ENCODE data around the gene BTNL2. TPM values are rescaled to one million over a fixed set of nuclear protein-coding genes. Genes with fewer than 3 reads are reported as not detected.

The BTNL2 gene
- total and polyA plus RNA-seq, 10 donors, result not detected

DNA sequence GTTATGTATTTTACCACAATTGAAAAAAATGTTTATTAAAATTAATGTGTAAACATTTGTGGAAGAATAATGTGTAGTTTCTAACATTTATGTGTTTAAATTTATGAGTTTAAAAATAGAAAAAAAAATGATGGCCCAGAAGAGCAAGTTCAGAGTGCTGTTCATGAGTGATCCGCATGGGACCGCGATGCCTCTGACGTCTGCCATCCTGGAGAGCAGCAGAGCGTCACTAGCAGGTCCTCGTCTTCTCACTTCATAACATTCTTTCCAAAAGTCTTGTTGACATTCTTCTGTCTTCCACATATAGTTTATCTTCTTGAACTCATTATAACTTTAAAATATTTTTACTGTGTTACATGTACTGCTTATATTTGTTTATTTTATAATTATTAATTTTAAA is 15.5 kb downstream of the BTNL2 start:
- Histone ChIP-seq H3K9me3 (no peaks in the 10 kb centered on the region), H3K27ac (no peak overlapping the region), H3K4me1 (peaks cover 0 to 6% (median 3%) of the 10 kb centered on the region in 6 donors), H3K36me3 (no peaks in the 10 kb centered on the region), H3K4me3 (no peak overlapping the region), H3K27me3 (replicated peaks in 1 of 7) (no peaks in the 10 kb centered on the region)
- DNase-seq, result no peak
- intact Hi-C loops (cut with DNase I; ENCODE audit: low total_unique reads), result no loop called here
- 93 to 97% (median 94%) methylated on average over 6 of the region's 6 CpGs for WGBS, 5 donors
- no peak for TF ChIP-seq POLR2AphosphoS5 (IDR thresholded peaks at IDR 0.05)
- TF ChIP-seq, protein P1, sequence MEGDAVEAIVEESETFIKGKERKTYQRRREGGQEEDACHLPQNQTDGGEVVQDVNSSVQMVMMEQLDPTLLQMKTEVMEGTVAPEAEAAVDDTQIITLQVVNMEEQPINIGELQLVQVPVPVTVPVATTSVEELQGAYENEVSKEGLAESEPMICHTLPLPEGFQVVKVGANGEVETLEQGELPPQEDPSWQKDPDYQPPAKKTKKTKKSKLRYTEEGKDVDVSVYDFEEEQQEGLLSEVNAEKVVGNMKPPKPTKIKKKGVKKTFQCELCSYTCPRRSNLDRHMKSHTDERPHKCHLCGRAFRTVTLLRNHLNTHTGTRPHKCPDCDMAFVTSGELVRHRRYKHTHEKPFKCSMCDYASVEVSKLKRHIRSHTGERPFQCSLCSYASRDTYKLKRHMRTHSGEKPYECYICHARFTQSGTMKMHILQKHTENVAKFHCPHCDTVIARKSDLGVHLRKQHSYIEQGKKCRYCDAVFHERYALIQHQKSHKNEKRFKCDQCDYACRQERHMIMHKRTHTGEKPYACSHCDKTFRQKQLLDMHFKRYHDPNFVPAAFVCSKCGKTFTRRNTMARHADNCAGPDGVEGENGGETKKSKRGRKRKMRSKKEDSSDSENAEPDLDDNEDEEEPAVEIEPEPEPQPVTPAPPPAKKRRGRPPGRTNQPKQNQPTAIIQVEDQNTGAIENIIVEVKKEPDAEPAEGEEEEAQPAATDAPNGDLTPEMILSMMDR (IDR thresholded peaks at IDR 0.05 in 8 of 11, conservative IDR thresholded peaks at IDR 0.05 in 3 of 11), result no peak
- no peak for TF ChIP-seq POLR2A (IDR thresholded peaks at IDR 0.05)

DNA sequence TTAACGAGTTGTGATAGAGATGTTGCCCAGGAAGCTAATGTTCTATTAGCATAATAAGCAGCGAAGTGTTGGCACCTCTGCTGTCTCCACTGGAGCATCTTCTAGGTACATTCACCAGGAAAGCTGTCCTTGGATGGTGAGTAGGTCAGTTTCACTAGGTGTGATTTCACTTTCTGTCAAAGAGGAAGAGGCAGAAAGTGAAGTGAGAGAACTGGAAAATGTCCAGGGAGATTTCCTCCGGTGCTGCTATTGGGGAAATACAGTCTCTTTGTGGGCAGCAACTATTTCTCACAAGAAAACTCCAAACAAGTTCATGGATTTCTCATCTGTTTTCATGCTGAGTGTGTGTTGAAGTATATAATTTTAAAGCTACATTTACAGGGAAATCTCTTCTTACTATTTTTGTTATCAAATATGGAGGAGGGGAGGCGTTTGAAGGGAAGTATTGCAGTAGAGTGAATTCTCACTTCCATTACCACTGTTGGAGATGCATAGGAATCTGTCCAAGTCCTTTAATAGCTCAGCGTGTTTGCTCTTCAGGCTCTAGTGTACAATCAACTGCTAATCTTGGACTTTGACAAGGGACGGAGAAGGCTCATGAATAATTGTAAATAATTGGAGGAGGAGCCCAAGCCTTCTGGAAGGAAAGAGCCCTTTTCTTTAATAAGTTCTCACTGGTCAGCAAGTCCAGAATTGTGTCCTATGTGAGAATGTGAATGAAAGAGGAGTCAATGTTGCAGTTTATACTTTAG is 19.2 kb downstream of the BTNL2 start:
- H3K36me3 ChIP-seq, result no peaks in the 10 kb centered on the region

DNA sequence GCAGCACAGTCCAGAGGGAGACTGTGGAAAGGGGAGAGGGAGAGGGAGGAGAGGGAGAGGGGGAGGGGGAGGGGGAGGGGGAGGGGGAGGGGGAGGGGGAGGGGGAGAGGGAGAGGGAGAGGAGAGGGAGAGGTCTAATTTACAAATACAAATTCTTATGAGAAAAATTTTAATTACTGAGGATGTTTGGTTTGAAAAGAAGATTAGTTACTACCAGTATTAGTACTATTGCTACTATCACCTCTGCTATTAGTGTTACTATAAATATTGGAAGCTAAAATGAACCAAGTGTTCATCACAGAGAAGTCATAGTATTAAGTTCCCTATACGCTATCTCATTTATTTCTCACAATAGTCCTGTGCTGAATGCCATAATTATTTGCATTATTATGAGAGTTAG is 20.9 kb downstream of the BTNL2 start:
- intact Hi-C loops (cut with DNase I; ENCODE audit: low total_unique reads), result no loop called here
- Histone ChIP-seq H3K27ac (no peak overlapping the region), H3K4me1 (peaks cover 0 to 6% (median 0%) of the 10 kb centered on the region in 6 donors), H3K27me3 (replicated peaks in 1 of 7) (no peaks in the 10 kb centered on the region), H3K36me3 (no peaks in the 10 kb centered on the region), H3K9me3 (no peaks in the 10 kb centered on the region), H3K4me3 (no peak overlapping the region)
- DNase-seq, result no peak
- 83 to 100% (median 89%) methylated on average over 1 of the region's 1 CpG for WGBS, 5 donors
- TF ChIP-seq POLR2A (IDR thresholded peaks at IDR 0.05) (no peak), POLR2AphosphoS5 (IDR thresholded peaks at IDR 0.05) (no peak)
- TF ChIP-seq, protein P1 (IDR thresholded peaks at IDR 0.05 in 8 of 11, conservative IDR thresholded peaks at IDR 0.05 in 3 of 11), result no peak

More for the DNA sequence above, 19.2 kb downstream of the BTNL2 start:
- H3K9me3 ChIP-seq, result no peaks in the 10 kb centered on the region
- H3K27me3 ChIP-seq (replicated peaks in 1 of 7), result no peaks in the 10 kb centered on the region
- no peak overlapping the region for H3K4me3 ChIP-seq
- intact Hi-C loops (cut with DNase I; ENCODE audit: low total_unique reads), result no loop called here
- WGBS, 5 donors, result 52 to 65% (median 55%) methylated on average over 6 of the region's 6 CpGs
- DNase-seq, result no peak
- H3K4me1 ChIP-seq, result peaks cover 0 to 6% (median 0%) of the 10 kb centered on the region in 6 donors
- H3K27ac ChIP-seq, result no peak overlapping the region
- TF ChIP-seq POLR2A (IDR thresholded peaks at IDR 0.05) (no peak), POLR2AphosphoS5 (IDR thresholded peaks at IDR 0.05) (no peak)
- TF ChIP-seq, protein P1 (IDR thresholded peaks at IDR 0.05 in 8 of 11, conservative IDR thresholded peaks at IDR 0.05 in 3 of 11), result no peak

DNA sequence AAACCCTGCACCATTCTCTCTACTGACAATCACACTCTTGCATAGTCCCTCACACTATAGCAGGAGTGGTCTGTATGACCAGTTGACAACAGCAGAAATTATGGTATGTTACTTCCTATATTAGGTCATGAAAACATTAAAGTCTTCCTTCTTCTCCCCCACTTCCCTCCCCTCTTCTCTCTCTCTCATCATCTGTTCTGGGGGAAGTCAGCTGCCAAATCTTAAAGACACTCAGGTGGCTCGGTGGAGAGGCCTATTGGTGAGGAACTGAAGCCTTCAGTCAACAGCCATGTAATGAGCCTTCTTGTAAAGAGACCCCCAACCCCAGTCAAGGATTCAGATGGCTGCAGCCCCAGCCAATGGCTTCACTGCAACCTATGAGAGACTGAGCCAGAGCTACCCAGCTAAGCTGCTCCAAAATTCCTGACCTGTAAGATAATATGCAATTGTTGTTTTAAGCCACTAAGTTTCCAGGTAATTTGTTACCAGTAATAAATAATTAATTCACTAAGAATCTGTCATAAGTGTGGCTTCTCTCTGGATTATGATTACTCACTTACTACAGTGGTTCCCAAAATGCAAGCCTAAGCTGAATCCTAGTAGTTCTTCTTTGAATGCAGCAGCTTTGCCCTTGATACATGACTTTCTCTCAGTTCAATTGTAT is 24.1 kb downstream of the BTNL2 start:
- DNase-seq, result no peak
- Histone ChIP-seq H3K27ac (no peak overlapping the region), H3K36me3 (no peaks in the 10 kb centered on the region), H3K4me3 (no peak overlapping the region), H3K27me3 (replicated peaks in 1 of 7) (no peaks in the 10 kb centered on the region), H3K4me1 (peaks cover 0 to 5% (median 0%) of the 10 kb centered on the region in 6 donors), H3K9me3 (no peaks in the 10 kb centered on the region)
- 0 to 32% (median 6%) methylated on average over 1 of the region's 1 CpG for WGBS, 5 donors
- TF ChIP-seq POLR2AphosphoS5 (IDR thresholded peaks at IDR 0.05) (no peak), POLR2A (IDR thresholded peaks at IDR 0.05) (no peak)
- TF ChIP-seq, protein P1 (IDR thresholded peaks at IDR 0.05 in 8 of 11, conservative IDR thresholded peaks at IDR 0.05 in 3 of 11), result no peak
- intact Hi-C loops (cut with DNase I; ENCODE audit: low total_unique reads), result no loop called here
